Sigmoid colon (tissue), 7 donors: Measurements from ENCODE around the gene CCR5. TPM values are rescaled to one million over a fixed set of nuclear protein-coding genes. Genes with fewer than 3 reads are reported as not detected.

Experiments
- DNase-seq: peaks from one replicate; pipeline ENCODE4 v3.0.0-alpha.2; 2019
- H3K27ac ChIP-seq, 4 donors: fragments of 200-600 bp; sonication (generic); one replicate each; pipeline ENCODE4 v1.5.1; 2016 to 2019; ENCODE audit warnings: mild to moderate bottlenecking in 1 of 4
- H3K27me3 ChIP-seq, 3 donors: fragments of 200-600 bp; sonication (generic); one replicate each; pipeline ENCODE4 v1.5.1; 2019; ENCODE audit warnings: mild to moderate bottlenecking in 1 of 3
- H3K36me3 ChIP-seq, 4 donors: fragments of 200-600 bp; sonication (generic); one replicate each; pipeline ENCODE4 v1.5.1; 2016 to 2019
- H3K4me1 ChIP-seq, 4 donors: fragments of 200-600 bp; sonication (generic); one replicate each; pipeline ENCODE4 v1.5.1; 2017 to 2019
- H3K4me3 ChIP-seq, 4 donors: fragments of 200-600 bp; sonication (generic); one replicate each; pipeline ENCODE4 v1.5.1; 2017 to 2019; ENCODE audit warnings: mild to moderate bottlenecking in 2 of 4, moderate library complexity in 1 of 4
- H3K9me3 ChIP-seq, 4 donors: fragments of 200-600 bp in 3 of 4; sonication (generic) in 3 of 4; one replicate each; pipeline versions ENCODE4 v1.5.1 to v1.6.1; 2013 to 2019
- EP300 ChIP-seq, 4 donors: sonication (generic); formaldehyde crosslinking; IDR thresholded peaks; one replicate each; pipeline ENCODE4 v1.6.1; 2017; ENCODE audit warnings: antibody characterized with exemption in 4 of 4
- POLR2A ChIP-seq, 2 donors: fragments of 450-650 bp; IDR thresholded peaks; one replicate each; pipeline ENCODE4 v1.6.1; 2016; ENCODE audit warnings: antibody characterized with exemption in 2 of 2, mild to moderate bottlenecking in 2 of 2, moderate library complexity in 2 of 2
- POLR2AphosphoS5 ChIP-seq, 4 donors: sonication (generic); formaldehyde crosslinking; IDR thresholded peaks; one replicate each; pipeline ENCODE4 v1.6.1; 2017; ENCODE audit warnings: antibody characterized with exemption in 4 of 4
- WGBS, 2 donors: extraction: QIAGEN DNeasy Blood & Tissue Kit; methylation state at CpG; one replicate each; pipeline ENCODE4 v1.1.7; 2013; 5-methylcytosine and 5-hydroxymethylcytosine counted together
- intact Hi-C: fragments of 100-400 bp; cut with DNase I; formaldehyde crosslinking; loops from one replicate; pipeline ENCODE4 v1.15.1; 2023
- polyA plus RNA-seq, 3 donors: library from polyadenylated mRNA; stranded (reverse); fragments of 200-250 nt; gene quantifications; one replicate each; pipeline ENCODE4 v1.2.3, GENCODE V29; 2013
- total RNA-seq, 4 donors: library from RNA; depleted of rRNA; stranded (reverse); fragments of >200 nt; gene quantifications; one replicate each; pipeline ENCODE4 v1.1.0, GENCODE V29; 2016
- TF ChIP-seq, protein P1 (sequence below), 4 experiments: fragments of 450-650 bp in 3 of 4; fragments of 200-600 bp in 1 of 4; IDR thresholded peaks; one replicate each; pipeline ENCODE4 v1.5.1; 2016 to 2019; ENCODE audit warnings: antibody characterized with exemption in 4 of 4, mild to moderate bottlenecking in 3 of 4, moderate library complexity in 2 of 4
- donor health status: healthy with polysubstance abuse.
- donor health status: Bipolar disorder and iron deficiency.
- donor health status: healthy.

The CCR5 gene
- total and polyA plus RNA-seq, 7 donors = 0.36 to 3.9 (median 0.92) TPM; not detected in 1

DNA sequence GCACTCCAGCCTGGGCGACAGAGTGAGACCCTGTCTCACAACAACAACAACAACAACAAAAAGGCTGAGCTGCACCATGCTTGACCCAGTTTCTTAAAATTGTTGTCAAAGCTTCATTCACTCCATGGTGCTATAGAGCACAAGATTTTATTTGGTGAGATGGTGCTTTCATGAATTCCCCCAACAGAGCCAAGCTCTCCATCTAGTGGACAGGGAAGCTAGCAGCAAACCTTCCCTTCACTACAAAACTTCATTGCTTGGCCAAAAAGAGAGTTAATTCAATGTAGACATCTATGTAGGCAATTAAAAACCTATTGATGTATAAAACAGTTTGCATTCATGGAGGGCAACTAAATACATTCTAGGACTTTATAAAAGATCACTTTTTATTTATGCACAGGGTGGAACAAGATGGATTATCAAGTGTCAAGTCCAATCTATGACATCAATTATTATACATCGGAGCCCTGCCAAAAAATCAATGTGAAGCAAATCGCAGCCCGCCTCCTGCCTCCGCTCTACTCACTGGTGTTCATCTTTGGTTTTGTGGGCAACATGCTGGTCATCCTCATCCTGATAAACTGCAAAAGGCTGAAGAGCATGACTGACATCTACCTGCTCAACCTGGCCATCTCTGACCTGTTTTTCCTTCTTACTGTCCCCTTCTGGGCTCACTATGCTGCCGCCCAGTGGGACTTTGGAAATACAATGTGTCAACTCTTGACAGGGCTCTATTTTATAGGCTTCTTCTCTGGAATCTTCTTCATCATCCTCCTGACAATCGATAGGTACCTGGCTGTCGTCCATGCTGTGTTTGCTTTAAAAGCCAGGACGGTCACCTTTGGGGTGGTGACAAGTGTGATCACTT is 2.0 kb downstream of the CCR5 start:
- DNase-seq = no peak
- H3K9me3 ChIP-seq = no peaks in the 10 kb centered on the region
- no peak overlapping the region for H3K4me3 ChIP-seq
- no peaks in the 10 kb centered on the region for H3K4me1 ChIP-seq
- H3K27me3 ChIP-seq = no peaks in the 10 kb centered on the region
- H3K27ac ChIP-seq = no peak overlapping the region
- TF ChIP-seq, protein P1, sequence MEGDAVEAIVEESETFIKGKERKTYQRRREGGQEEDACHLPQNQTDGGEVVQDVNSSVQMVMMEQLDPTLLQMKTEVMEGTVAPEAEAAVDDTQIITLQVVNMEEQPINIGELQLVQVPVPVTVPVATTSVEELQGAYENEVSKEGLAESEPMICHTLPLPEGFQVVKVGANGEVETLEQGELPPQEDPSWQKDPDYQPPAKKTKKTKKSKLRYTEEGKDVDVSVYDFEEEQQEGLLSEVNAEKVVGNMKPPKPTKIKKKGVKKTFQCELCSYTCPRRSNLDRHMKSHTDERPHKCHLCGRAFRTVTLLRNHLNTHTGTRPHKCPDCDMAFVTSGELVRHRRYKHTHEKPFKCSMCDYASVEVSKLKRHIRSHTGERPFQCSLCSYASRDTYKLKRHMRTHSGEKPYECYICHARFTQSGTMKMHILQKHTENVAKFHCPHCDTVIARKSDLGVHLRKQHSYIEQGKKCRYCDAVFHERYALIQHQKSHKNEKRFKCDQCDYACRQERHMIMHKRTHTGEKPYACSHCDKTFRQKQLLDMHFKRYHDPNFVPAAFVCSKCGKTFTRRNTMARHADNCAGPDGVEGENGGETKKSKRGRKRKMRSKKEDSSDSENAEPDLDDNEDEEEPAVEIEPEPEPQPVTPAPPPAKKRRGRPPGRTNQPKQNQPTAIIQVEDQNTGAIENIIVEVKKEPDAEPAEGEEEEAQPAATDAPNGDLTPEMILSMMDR (IDR thresholded peaks at IDR 0.05) = peak in 1 of 4 experiments; percentile 22
- TF ChIP-seq EP300 (IDR thresholded peaks at IDR 0.05) (no peak), POLR2A (IDR thresholded peaks at IDR 0.05) (no peak)
- whole genome bisulfite sequencing, 2 donors = 86 to 92% methylated on average over 9 of the region's 9 CpGs
- H3K36me3 ChIP-seq = no peaks in the 10 kb centered on the region
- intact Hi-C loops = loop anchor here (5.0 to 10.0 kb wide), 2 partner anchors 288 to 435 kb away; no protein-coding TSS in a partner anchor

GRCh38 chr3:46374755-46375154 is 4.0 kb downstream of the CCR5 start:
- Histone ChIP-seq H3K36me3 (no peaks in the 10 kb centered on the region), H3K4me1 (no peaks in the 10 kb centered on the region), H3K9me3 (no peaks in the 10 kb centered on the region), H3K27ac (no peak overlapping the region), H3K27me3 (no peaks in the 10 kb centered on the region), H3K4me3 (no peak overlapping the region)
- DNase-seq = no peak
- intact Hi-C loops = loop anchor here (5.0 to 10.0 kb wide), 2 partner anchors 290 to 437 kb away; no protein-coding TSS in a partner anchor
- WGBS, 2 donors = 82 to 90% methylated on average over 3 of the region's 3 CpGs
- TF ChIP-seq EP300 (IDR thresholded peaks at IDR 0.05) (no peak), POLR2A (IDR thresholded peaks at IDR 0.05) (no peak), POLR2AphosphoS5 (IDR thresholded peaks at IDR 0.05) (no peak)
- TF ChIP-seq, protein P1 (IDR thresholded peaks at IDR 0.05) = no peak

GRCh38 chr3:46375218-46375617 is 4.5 kb downstream of the CCR5 start:
- intact Hi-C loops = loop anchor here (10.0 kb wide), 1 partner anchor 290 kb away; no protein-coding TSS in a partner anchor
- no peak for TF ChIP-seq POLR2A (IDR thresholded peaks at IDR 0.05)
- TF ChIP-seq EP300 (IDR thresholded peaks at IDR 0.05) = no peak
- TF ChIP-seq, protein P1 (IDR thresholded peaks at IDR 0.05) = no peak
- no peak for TF ChIP-seq POLR2AphosphoS5 (IDR thresholded peaks at IDR 0.05)
- 67 to 77% methylated on average over 2 of the region's 2 CpGs for WGBS, 2 donors

GRCh38 chr3:46375814-46376213 is 5.1 kb downstream of the CCR5 start:
- H3K36me3 ChIP-seq = no peaks in the 10 kb centered on the region
- no peaks in the 10 kb centered on the region for H3K9me3 ChIP-seq
- H3K27ac ChIP-seq = no peak overlapping the region
- TF ChIP-seq POLR2AphosphoS5 (IDR thresholded peaks at IDR 0.05) = no peak
- TF ChIP-seq EP300 (IDR thresholded peaks at IDR 0.05) = no peak
- TF ChIP-seq, protein P1 (IDR thresholded peaks at IDR 0.05) = no peak
- TF ChIP-seq POLR2A (IDR thresholded peaks at IDR 0.05) = no peak
- DNase-seq = no peak
- 20 to 37% methylated on average over 2 of the region's 2 CpGs for WGBS, 2 donors
- intact Hi-C loops = loop anchor here (10.0 kb wide), 1 partner anchor 291 kb away; no protein-coding TSS in a partner anchor
- peaks cover 0 to 6% (median 1%) of the 10 kb centered on the region in 4 donors for H3K4me1 ChIP-seq
- H3K4me3 ChIP-seq = no peak overlapping the region
- no peaks in the 10 kb centered on the region for H3K27me3 ChIP-seq

More at GRCh38 chr3:46375218-46375617, 4.5 kb downstream of the CCR5 start:
- Histone ChIP-seq H3K27me3 (no peaks in the 10 kb centered on the region), H3K9me3 (no peaks in the 10 kb centered on the region), H3K27ac (no peak overlapping the region), H3K4me1 (no peaks in the 10 kb centered on the region), H3K4me3 (no peak overlapping the region), H3K36me3 (no peaks in the 10 kb centered on the region)
- DNase-seq = no peak
